Stimulated activated CD8-positive, alpha-beta memory T cell treated with anti-CD3 and anti-CD28 coated beads, Interleukin-2, amount 100 ng/mL, for 1 hour (primary cell): ENCODE results near the gene NCMAP.
A peak's percentile ranks its signal among the peaks of the same experiment; 100 is the strongest.

Experiments used
- DNase-seq, 2 donors: peaks; one replicate each; pipeline ENCODE4 v3.0.0-alpha.2; 2020; ENCODE audit warnings: low read depth in 2 of 2

The NCMAP gene

DNA sequence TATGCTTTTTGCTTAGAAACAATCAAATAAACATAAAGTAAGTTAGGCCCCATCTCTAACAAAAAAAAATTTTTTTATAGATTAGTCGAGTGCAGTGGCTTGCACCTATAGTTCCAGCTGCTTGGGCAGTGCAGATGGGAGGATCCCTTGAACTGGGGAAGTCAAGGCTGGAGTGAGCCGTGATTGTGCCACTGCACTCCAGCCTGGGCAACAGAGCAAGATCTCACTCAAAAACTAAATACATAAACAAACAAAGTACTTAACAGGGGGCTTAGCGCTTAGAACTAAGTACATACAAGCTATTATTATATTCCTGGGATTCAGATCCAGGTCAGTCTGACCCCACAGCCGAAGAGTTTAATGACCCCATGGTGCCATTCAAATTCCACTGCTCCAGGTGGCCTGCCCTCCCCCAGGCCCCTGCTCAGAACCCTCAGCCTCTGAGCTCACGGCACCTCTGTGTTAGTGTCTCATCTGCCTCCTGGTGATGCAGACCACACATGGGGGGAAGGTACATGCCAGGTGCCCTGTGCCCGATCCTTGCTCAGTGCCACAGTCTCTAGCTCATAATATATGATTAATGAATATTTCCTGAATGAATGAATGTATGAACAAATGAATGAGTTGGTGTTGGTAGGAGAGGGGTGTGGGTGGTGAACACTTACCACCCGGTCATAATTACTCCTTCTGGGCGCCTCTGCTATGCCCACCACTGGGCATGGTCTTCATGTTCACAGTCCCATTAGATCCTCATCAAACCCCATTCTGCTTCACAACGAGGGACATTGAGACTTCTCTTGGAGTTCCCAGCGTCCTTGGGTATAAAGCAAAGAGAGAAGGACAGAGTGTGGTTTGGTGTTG is 14.6 kb downstream of the NCMAP start:
- DNase-seq, result no peak

DNA sequence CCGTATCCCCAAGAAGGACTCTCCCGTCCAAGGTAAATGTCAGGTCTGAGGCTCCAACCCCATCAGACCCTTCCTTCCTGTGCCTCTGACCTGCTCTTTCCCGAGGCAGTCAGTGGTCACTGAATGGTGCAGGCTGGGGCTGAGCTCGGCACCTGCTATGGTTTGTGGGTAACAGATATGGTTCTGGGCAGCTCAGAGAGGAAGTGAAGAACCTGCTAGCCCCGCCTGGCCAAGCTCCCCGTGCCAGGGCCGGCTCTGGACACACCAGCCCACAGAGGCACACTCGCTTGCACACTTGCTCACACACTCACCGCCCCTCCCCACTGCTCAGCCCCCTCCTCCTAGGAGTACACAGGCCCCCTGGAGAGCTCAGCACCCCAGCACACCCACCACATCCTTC is 16.4 kb downstream of the NCMAP start:
- no peak for DNase-seq

DNA sequence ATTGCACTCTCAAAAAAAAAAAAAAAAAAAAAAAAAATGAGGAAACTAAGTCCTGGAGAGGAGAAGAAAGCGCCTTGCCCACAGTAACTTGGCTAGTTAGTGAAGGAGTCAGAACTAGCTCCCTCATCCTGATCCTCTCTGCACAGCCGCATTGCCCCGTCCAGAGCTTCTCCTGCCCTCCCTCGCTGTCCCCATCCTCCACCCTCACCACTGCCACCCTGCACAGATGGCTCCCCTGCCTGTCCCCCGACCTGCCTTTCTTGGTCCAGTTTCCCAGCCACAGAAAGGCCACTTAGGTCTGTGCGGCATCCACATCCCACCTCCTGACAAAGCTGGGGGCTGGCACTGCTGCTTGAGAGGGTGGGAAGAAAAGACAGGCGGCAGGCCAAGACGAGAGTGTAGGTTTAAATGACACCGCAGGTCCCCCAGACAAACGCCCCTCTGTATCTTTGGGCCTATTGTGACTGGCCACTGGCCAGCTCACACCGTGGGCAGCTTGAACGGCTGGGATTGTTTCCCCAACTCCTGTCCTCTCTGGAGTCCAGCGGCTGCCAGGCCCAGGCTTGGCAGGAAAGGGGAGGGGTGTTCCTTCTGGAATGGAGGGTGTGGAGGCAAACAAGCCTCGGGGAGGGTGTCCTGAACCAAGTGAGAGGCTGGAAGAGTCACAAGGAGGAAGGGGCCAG is 20.2 kb downstream of the NCMAP start:
- DNase-seq, result no peak

GRCh38 chr1:24578846-24579245 is 23.0 kb downstream of the NCMAP start:
- no peak for DNase-seq

DNA sequence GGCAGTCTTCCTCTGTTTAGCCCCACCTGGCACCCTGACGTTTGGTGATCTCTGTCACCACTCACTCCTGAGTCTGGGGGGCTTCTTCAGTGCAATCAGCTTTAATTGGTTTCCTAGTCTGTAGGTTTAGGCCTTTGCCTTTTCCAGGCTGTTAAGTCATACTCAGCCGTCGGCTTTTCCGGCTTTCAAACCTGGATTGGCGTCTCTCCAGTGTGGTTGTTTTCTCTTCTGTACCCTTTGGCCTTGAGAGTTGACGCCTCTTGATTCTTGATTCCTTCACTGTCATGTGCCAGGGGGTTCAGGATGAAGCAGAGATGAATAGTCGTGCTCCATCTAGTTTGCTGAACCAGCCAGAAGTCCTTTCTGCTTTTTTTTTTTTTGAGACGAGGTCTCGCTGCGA is 24.9 kb downstream of the NCMAP start:
- DNase-seq, result no peak

GRCh38 chr1:24584171-24584647 is 28.3 kb downstream of the NCMAP start:
- no peak for DNase-seq

GRCh38 chr1:24586119-24586518 is 30.2 kb downstream of the NCMAP start:
- DNase-seq, result no peak

DNA sequence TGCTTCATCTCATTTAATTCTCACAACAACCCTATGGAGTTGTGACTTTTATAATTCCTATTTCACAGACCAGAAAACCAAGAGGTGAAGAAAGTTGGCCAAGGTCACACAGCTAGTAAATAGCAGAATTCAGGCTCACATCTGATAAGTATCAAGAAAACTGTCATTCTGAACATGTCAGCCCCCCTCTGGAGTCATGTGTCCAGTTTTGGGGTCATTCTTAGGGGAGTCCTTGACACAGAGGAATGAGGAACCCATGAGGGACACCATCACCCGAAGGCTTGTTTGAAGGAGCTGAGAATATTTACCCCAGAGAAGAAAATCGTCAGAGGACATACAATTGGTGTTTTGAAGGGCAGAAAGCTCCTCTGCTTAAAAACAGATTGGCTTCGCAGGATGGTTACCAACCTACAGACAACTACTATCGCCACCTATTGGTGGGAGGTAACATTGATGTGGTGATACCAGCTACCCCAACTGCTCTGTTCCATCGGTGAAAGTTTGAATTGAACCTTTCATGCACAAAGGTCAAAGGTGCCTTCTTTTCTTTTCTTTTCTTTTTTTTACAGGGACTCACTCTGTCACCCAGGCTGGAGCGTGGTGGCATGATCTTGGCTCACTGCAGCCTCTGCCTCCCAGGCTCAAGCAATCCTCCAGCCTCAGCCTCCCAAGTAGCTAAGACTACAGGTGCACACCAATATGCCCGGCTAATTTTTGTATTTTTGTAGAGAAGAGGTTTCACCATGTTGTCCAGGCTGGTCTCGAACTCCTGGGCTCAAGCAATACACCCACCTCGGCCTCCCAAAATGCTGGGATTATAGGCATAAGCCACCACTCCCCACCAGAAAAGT is 31.3 kb downstream of the NCMAP start:
- peak; percentile 16 to 26 for DNase-seq

GRCh38 chr1:24588573-24588972 is 32.7 kb downstream of the NCMAP start:
- no peak for DNase-seq

GRCh38 chr1:24589200-24589599 is 33.3 kb downstream of the NCMAP start:
- DNase-seq, result no peak

- DNase-seq, result no peak
Observed at GRCh38 chr1:24591781-24592180, 35.9 kb downstream of the NCMAP start.

GRCh38 chr1:24594328-24594598 is 38.4 kb downstream of the NCMAP start:
- no peak for DNase-seq

- DNase-seq, result no peak
Observed at GRCh38 chr1:24596401-24596880, 40.6 kb downstream of the NCMAP start.

GRCh38 chr1:24599265-24599664 is 43.4 kb downstream of the NCMAP start:
- DNase-seq, result no peak

DNA sequence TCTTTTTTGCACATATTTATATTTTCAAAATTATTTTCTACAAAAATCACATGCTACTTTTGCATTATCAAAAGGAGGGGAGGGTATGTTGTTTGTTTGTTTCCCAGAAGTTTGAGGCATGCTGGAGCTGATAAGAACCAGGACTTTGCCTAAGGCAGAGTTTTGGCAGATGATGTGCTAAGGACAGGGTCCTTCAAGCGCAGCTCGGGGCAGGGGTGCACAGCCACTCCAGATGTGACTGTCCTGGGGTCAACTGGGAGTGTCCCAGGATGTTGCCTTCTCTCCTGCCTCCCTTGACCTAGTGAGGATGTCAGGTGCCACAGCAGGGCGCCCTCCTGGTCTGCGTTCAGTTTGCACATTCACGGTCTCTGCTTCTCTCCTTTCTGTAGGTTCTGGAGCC is 44.7 kb downstream of the NCMAP start:
- no peak for DNase-seq

DNA sequence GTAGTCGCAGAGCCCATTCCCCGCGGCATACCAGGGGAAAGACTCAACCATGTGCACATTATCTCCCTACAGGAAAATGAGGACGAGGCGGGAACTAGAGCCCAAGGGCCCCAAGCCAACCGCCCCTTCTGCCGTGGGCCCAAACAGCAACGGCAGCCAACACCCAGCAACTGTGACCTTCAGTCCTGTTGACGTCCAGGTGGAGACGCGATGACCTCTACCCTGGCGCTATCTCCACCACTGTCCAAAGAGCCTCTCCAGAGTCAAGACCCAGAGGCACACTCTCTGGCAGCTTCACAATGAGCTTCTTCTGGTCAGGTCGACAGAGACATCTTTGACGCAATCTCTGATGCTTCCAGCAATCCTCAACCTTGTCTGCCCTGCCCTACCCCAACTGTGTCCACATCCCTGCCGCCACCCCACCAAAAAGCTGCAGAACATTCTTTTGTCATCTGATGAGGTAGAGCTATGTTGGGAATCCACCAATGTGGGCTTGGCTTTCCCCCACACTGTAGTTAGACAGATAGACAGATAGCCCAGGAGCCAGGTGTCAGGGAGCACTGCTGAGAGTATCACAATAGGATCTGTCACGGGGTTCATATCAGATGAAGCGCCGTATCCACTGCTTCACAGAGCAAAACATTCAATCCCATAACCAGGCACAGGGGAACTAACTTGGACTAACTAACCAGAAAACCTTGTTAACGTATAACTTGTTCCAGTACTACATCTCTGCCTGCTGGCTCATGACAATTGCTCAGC is 49.8 kb downstream of the NCMAP start:
- DNase-seq, result no peak

GRCh38 chr1:24606296-24606605 is 50.4 kb downstream of the NCMAP start:
- no peak for DNase-seq

GRCh38 chr1:24606621-24607020 is 50.7 kb downstream of the NCMAP start:
- no peak for DNase-seq

DNA sequence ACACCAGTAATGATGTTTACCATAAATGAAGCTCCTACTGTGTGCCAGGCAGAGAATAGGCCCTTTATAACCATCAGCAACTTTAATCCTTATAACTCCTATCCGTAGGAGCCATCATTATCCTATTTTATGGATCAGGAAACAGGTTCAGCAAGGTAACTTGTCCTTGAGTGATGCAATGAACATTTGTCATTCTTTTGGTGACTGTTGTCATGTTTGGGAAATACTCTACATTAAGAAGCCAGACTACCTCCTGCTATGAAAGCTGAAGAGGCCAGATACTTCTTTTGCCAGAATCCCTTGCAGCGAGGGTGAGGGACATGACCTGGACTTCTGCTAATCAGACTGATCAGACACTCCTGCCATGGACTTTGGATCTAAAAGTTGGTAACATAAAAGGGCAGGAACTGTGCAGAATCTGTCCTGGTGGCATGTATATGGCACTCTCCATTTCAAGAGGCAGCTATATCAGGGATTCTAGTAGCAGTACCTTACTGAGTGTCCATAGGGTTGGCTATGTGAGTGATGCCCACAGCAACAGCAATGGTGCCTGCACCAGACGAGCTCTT is 54.1 kb downstream of the NCMAP start:
- no peak for DNase-seq

DNA sequence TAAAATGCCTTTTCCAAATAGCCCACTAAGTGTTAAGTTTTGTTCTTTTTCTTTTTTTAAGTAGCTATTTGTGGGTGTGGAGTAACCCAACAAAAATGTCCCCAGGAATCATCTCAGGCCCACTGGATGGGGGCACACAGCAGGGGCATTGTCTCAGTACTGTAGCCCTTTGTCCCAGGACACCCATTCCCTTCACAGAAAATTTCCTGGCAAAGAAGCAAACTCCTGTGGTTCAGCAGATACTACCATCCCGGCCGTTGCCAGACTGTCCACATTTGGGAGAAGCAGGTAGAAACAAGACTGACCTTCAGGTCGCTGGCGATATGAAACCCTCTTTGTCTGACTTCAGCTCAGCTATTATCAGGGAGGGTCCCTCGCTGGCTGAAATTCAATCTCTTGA is 63.5 kb downstream of the NCMAP start:
- DNase-seq, result no peak

DNA sequence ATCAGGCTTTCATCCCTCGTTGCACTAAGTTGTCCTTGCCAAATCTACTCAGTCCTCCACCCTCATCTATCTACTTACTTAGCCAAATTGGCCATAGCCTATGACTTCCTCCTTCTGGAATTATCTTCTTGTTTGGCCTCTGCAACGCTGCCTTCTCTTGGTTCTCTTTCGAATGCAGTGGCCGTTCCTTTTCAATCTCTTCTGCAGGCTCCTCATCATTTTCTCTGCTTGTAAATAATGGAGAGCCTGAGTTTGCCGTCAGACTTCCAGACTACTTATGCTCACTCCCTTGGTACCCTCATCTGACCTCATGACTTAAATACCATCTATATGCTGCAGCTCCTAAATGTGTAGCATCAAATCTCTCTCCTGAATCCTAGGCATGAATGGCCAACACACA is 64.8 kb downstream of the NCMAP start:
- no peak for DNase-seq
